K562 (cell line): ENCODE results near the gene HOTAIR. TPM values are rescaled to one million over a fixed set of nuclear protein-coding genes. Genes with fewer than 3 reads are reported as not detected.

ENCODE experiments used
- CAMTA2 ChIP-seq: fragments of 250-450 bp; sonication (Bioruptor Pico); conservative IDR thresholded peaks from 2 replicates; pipeline ENCODE4 v1.5.1; 2022
- CREM ChIP-seq: IDR thresholded peaks from 2 replicates; pipeline ENCODE4 v1.6.1; 2014; ENCODE audit warnings: antibody characterized with exemption, low read depth
- FOXM1 ChIP-seq, 2 experiments: fragments of 450-650 bp in 1 of 2; sonication (generic) in 1 of 2; formaldehyde crosslinking in 1 of 2; IDR thresholded peaks; 2 replicates each; pipeline versions ENCODE4 v1.6.1 to v1.9.0; 2017 to 2022; ENCODE audit warnings: low read depth in 2 of 2, mild to moderate bottlenecking in 2 of 2, missing genetic modification reagents in 1 of 2, moderate library complexity in 1 of 2
- FUS ChIP-seq: fragments of 200-400 bp; formaldehyde crosslinking; optimal IDR thresholded peaks from 2 replicates; pipeline ENCODE3; 2017; ENCODE audit warnings: low read depth, low read length
- GABPB1 ChIP-seq: sonication (generic); formaldehyde crosslinking; IDR thresholded peaks from 2 replicates; pipeline ENCODE4 v1.8.0; 2022; ENCODE audit warnings: mild to moderate bottlenecking, missing genetic modification reagents
- HDAC2 ChIP-seq: fragments of 450-650 bp; IDR thresholded peaks from 2 replicates; pipeline ENCODE4 v1.6.1; 2016; ENCODE audit warnings: mild to moderate bottlenecking
- L3MBTL2 ChIP-seq: fragments of 450-650 bp; IDR thresholded peaks from 2 replicates; pipeline ENCODE4 v1.6.1; 2016; ENCODE audit warnings: mild to moderate bottlenecking, moderate library complexity
- MYNN ChIP-seq, 2 experiments: sonication (generic); formaldehyde crosslinking in 1 of 2; IDR thresholded peaks; 2 replicates each; pipeline versions ENCODE4 v1.5.0 to v1.6.1; 2016 to 2020; ENCODE audit warnings: antibody characterized with exemption in 1 of 2, missing genetic modification reagents in 1 of 2
- NCOR1 ChIP-seq: fragments of 450-650 bp; IDR thresholded peaks from 2 replicates; pipeline ENCODE4 v1.6.1; 2016; ENCODE audit warnings: mild to moderate bottlenecking, moderate library complexity
- NFIX ChIP-seq: fragments of 250-450 bp; sonication (Bioruptor Pico); IDR thresholded peaks from 2 replicates; pipeline ENCODE4 v1.4.0; 2020; ENCODE audit warnings: low read depth, mild to moderate bottlenecking, moderate library complexity
- WHSC1 ChIP-seq: IDR thresholded peaks from one replicate; pipeline ENCODE4 v1.6.1; 2012; ENCODE audit warnings: low read length, control low read depth, inconsistent platforms
- ZKSCAN8 ChIP-seq: fragments of 200-800 bp; sonication (Bioruptor generic); IDR thresholded peaks from 2 replicates; pipeline ENCODE4 v1.6.1; 2016; ENCODE audit warnings: missing genetic modification characterization, missing compliant biosample characterization
- polyA plus RNA-seq, 8 experiments: library from polyadenylated mRNA; depleted of rRNA in 4 of 8; stranded (reverse) in 5 of 8; unstranded in 3 of 8; fragments of >200 nt; fragmentation: Nextera tagmentation in 2 of 8; fragmentation: Illumina TruSeq in 1 of 8; extraction: Ambion mirVana in 2 of 8; extraction: Trizol in 1 of 8; gene quantifications; 2 replicates each; pipeline versions ENCODE4 v1.2.1 to v1.2.3, GENCODE V29; 2011 to 2014; ENCODE audit warnings: inconsistent platforms in 1 of 8, missing spikeins in 1 of 8
- total RNA-seq, 7 experiments: library from RNA; depleted of rRNA in 6 of 7; stranded (reverse); fragments of >200 nt in 6 of 7; fragmentation: Illumina TruSeq in 2 of 7; extraction: Trizol in 2 of 7; gene quantifications; 2 replicates each; pipeline versions ENCODE4 v1.2.1 to v1.2.3, GENCODE V29; 2011 to 2021; ENCODE audit warnings: low replicate concordance in 1 of 7
- TF ChIP-seq, protein P1 (sequence below), 2 experiments: IDR thresholded peaks; 2 replicates each; pipeline ENCODE4 v1.6.1; 2012; ENCODE audit warnings: improper control_type of control experiment in 2 of 2, low read depth in 2 of 2, low read length in 2 of 2, borderline replicate concordance in 1 of 2
- TF ChIP-seq, protein P2 (sequence below), 2 experiments: fragments of 450-650 bp in 1 of 2; sonication (generic) in 1 of 2; formaldehyde crosslinking in 1 of 2; IDR thresholded peaks in 1 of 2; conservative IDR thresholded peaks in 1 of 2; 2 replicates each; pipeline versions ENCODE4 v1.6.1 to v1.8.1; 2016 to 2023; ENCODE audit warnings: mild to moderate bottlenecking in 2 of 2, moderate library complexity in 2 of 2, inconsistent platforms in 1 of 2, missing genetic modification reagents in 1 of 2
- TF ChIP-seq, protein P3 (sequence below): fragments of 450-650 bp; formaldehyde crosslinking; conservative IDR thresholded peaks from 2 replicates; pipeline ENCODE4 v1.4.0; 2022; ENCODE audit warnings: mild to moderate bottlenecking, missing genetic modification characterization
- TF ChIP-seq, protein P4 (sequence below): fragments of 250-450 bp; sonication (Bioruptor Pico); IDR thresholded peaks from 2 replicates; pipeline ENCODE4 v1.9.0; 2021; ENCODE audit warnings: mild to moderate bottlenecking

The HOTAIR gene
- total and polyA plus RNA-seq, 9 of the 15 experiments (the other 6 are each of a cell fraction or from before 2014, with no cell fraction given) = 0.04 TPM; not detected in 8

- TF ChIP-seq CREM (no peak), HDAC2 (no peak), FOXM1 (IDR thresholded peaks at IDR 0.05; ENCODE audit: low read depth) (no peak), FOXM1 (CRISPR knock-in tag; IDR thresholded peaks at IDR 0.05; ENCODE audit: low read depth) (no peak; the same call in 1 of the 2 replicates), L3MBTL2 (peak; percentile 56), FUS (no peak), GABPB1 (no peak), WHSC1 (no peak), CAMTA2 (no peak), NCOR1 (no peak), MYNN (IDR thresholded peaks at IDR 0.05) (no peak), MYNN (CRISPR knock-in tag; IDR thresholded peaks at IDR 0.05) (no peak), ZKSCAN8 (CRISPR knock-in tag) (no peak), NFIX (CRISPR knock-in tag) (no peak)
- TF ChIP-seq, protein P1, sequence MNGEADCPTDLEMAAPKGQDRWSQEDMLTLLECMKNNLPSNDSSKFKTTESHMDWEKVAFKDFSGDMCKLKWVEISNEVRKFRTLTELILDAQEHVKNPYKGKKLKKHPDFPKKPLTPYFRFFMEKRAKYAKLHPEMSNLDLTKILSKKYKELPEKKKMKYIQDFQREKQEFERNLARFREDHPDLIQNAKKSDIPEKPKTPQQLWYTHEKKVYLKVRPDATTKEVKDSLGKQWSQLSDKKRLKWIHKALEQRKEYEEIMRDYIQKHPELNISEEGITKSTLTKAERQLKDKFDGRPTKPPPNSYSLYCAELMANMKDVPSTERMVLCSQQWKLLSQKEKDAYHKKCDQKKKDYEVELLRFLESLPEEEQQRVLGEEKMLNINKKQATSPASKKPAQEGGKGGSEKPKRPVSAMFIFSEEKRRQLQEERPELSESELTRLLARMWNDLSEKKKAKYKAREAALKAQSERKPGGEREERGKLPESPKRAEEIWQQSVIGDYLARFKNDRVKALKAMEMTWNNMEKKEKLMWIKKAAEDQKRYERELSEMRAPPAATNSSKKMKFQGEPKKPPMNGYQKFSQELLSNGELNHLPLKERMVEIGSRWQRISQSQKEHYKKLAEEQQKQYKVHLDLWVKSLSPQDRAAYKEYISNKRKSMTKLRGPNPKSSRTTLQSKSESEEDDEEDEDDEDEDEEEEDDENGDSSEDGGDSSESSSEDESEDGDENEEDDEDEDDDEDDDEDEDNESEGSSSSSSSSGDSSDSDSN (IDR thresholded peaks at IDR 0.05; ENCODE audit: borderline replicate concordance in 1 of 2, low read depth in 2 of 2, low read length in 2 of 2) = peak in 1 of 2 experiments; percentile 51; a peak in 1 of 4 replicates
- TF ChIP-seq, protein P2, sequence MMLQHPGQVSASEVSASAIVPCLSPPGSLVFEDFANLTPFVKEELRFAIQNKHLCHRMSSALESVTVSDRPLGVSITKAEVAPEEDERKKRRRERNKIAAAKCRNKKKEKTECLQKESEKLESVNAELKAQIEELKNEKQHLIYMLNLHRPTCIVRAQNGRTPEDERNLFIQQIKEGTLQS (IDR thresholded peaks at IDR 0.05) = no peak
- TF ChIP-seq, protein P2 (CRISPR knock-in tag; conservative IDR thresholded peaks at IDR 0.05) = no peak
- TF ChIP-seq, protein P3, sequence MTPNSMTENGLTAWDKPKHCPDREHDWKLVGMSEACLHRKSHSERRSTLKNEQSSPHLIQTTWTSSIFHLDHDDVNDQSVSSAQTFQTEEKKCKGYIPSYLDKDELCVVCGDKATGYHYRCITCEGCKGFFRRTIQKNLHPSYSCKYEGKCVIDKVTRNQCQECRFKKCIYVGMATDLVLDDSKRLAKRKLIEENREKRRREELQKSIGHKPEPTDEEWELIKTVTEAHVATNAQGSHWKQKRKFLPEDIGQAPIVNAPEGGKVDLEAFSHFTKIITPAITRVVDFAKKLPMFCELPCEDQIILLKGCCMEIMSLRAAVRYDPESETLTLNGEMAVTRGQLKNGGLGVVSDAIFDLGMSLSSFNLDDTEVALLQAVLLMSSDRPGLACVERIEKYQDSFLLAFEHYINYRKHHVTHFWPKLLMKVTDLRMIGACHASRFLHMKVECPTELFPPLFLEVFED = no peak
- TF ChIP-seq, protein P4, sequence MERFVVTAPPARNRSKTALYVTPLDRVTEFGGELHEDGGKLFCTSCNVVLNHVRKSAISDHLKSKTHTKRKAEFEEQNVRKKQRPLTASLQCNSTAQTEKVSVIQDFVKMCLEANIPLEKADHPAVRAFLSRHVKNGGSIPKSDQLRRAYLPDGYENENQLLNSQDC (CRISPR knock-in tag) = peak; percentile 43; the same call in 1 of the 2 replicates
Observed at GRCh38 chr12:53994264-53995001, 19.7 kb upstream of the HOTAIR start (continued).
